GM12801 (cell line): ENCODE results near the gene SH3YL1.

Experiments used
- TF ChIP-seq, protein P1 (sequence below): IDR thresholded peaks from one replicate; pipeline ENCODE4 v1.5.1; 2011; ENCODE audit warnings: control low read depth; ENCODE audit not compliant: insufficient read length; ENCODE audit errors: extremely low read depth

The SH3YL1 gene

DNA sequence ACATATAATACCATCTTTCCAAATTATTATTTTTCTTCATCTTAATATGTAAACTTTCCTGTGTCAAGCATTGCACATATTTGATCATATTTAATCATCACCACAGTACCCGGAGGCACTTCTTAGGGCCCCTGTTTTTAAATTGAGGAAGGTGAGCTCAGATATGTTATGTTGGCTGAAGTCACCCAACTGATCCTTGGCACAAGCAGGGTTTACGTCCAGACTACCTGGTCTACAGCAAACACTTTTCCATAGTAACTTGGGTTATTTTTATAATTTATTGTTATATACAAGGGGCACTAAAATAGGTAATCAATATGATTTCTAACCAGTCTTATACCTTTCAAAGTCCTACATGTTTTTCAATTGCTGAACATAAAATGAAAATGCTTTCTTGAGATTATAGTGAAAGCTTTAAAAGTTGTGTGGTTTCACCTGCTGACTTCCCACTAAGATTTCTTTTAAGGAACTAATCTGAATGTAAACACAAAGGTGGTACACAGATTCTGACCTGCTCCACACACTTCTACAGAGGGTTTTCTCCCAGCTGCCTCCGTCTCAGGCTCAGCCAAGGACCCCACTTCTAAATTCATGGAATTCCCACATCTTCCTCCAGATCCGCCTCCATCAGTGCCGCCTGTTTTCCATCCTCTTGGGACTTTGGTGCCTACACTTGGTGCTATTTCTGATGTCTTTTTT, 52.2 kb downstream of the SH3YL1 start:
- TF ChIP-seq, protein P1, sequence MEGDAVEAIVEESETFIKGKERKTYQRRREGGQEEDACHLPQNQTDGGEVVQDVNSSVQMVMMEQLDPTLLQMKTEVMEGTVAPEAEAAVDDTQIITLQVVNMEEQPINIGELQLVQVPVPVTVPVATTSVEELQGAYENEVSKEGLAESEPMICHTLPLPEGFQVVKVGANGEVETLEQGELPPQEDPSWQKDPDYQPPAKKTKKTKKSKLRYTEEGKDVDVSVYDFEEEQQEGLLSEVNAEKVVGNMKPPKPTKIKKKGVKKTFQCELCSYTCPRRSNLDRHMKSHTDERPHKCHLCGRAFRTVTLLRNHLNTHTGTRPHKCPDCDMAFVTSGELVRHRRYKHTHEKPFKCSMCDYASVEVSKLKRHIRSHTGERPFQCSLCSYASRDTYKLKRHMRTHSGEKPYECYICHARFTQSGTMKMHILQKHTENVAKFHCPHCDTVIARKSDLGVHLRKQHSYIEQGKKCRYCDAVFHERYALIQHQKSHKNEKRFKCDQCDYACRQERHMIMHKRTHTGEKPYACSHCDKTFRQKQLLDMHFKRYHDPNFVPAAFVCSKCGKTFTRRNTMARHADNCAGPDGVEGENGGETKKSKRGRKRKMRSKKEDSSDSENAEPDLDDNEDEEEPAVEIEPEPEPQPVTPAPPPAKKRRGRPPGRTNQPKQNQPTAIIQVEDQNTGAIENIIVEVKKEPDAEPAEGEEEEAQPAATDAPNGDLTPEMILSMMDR = no peak

GRCh38 chr2:210660-211059, 53.2 kb downstream of the SH3YL1 start:
- TF ChIP-seq, protein P1 = no peak

DNA sequence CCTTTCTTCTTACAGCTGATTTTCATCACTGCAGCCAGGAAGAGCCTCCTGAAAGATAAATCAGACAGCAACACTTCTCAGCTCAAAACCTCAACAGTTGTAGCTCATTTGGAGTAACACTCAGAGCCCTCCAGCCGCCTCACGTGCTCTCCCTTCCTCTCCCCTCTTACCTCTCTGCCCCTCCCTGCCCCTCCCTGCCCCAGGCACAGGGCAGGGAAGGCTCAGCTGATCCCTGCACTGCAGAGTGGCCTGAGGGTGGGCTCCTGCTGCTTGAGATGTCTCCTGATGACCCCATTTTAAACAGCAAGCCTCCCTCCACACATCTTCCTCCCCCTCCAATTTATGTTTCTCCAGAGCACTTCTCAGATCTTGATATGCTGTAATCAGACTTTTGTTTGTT, 54.4 kb downstream of the SH3YL1 start:
- TF ChIP-seq, protein P1 = no peak

- TF ChIP-seq, protein P1 = no peak
These were observed 55.5 kb downstream of the SH3YL1 start for GRCh38 chr2:208335-208734.

DNA sequence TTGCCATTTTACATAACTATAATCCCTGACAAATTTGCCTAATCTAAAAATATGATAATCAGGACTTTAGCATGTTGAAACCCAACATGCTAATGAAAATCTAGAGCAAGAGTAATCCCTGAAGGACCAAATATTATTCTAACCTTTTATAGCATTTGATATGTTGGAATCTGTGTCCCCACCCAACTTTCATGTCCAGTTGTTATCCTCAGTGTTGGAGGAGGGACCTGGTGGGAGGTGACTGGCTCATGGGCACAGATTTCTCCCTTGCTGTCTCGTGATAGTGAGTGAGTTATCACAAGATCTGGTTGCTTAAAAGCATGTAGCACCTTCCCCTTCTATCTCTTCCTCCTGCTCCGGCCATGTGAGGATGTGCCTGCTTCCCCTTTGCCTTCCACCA, 59.8 kb downstream of the SH3YL1 start:
- TF ChIP-seq, protein P1 = no peak

DNA sequence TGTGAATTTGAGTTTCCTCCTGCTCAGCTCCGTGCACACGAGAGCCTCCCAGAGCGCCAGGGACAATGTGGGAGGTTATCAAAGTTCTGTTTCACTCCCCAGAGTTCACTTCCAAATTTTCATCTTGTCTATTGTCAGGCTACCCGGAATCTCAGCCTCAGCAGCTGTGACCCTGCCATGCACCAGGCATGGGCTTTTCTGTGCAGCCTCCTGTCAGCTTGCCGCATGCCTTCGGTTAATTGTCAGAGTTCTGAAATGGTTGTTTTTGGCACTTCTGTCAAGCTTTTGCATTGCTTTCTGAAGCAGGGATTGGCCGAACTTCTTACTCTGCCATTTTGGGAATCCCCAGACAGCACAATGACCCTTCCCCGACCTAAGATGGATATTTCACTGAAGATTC, 60.4 kb downstream of the SH3YL1 start:
- TF ChIP-seq, protein P1 = no peak

- TF ChIP-seq, protein P1 = no peak
These were observed 60.9 kb downstream of the SH3YL1 start for GRCh38 chr2:202945-203344.
